Keratinocyte (primary cell): Measurements from ENCODE around the gene FBXW2. TPM values are rescaled to one million over a fixed set of nuclear protein-coding genes. Genes with fewer than 3 reads are reported as not detected.

ENCODE experiments used
- DNase-seq: peaks from one replicate; pipeline ENCODE4 v3.0.0-alpha.2; 2011; ENCODE audit warnings: low read depth, missing footprints, low spot score
- FAIRE-seq: peaks from 2 replicates; lab custom pipeline; 2011; peaks lifted over from hg19 to GRCh38; lab: Jason Lieb, UNC
- H2AFZ ChIP-seq: 2 replicates; pipeline ENCODE4 v1.6.0; 2012; ENCODE audit warnings: low read length, control low read depth, inconsistent platforms; ENCODE audit not compliant: control insufficient read depth
- H3K27ac ChIP-seq: 2 replicates; pipeline ENCODE4 v1.5.1; 2011; ENCODE audit warnings: low read length; ENCODE audit not compliant: control insufficient read depth, insufficient read depth
- H3K27me3 ChIP-seq: 3 replicates; pipeline ENCODE4 v1.6.0; 2011; ENCODE audit warnings: low read length; ENCODE audit not compliant: control insufficient read depth, insufficient read depth; ENCODE audit errors: extremely low read depth
- H3K36me3 ChIP-seq, 2 experiments: 2 replicates in 1 of 2; 3 replicates in 1 of 2; pipeline ENCODE4 v1.5.1; 2011; ENCODE audit warnings: low read length in 2 of 2, mild to moderate bottlenecking in 1 of 2; ENCODE audit not compliant: control insufficient read depth in 2 of 2, insufficient read depth in 2 of 2; ENCODE audit errors: extremely low read depth in 1 of 2
- H3K4me1 ChIP-seq: 3 replicates; pipeline ENCODE4 v1.5.1; 2011; ENCODE audit warnings: low read length; ENCODE audit not compliant: control insufficient read depth, insufficient read depth; ENCODE audit errors: extremely low read depth
- H3K4me2 ChIP-seq: 3 replicates; pipeline ENCODE4 v1.6.0; 2011; ENCODE audit warnings: low read depth, low read length; ENCODE audit not compliant: control insufficient read depth, insufficient read depth; ENCODE audit errors: extremely low read depth
- H3K4me3 ChIP-seq, 3 experiments: fragments of 200-600 bp in 1 of 3; sonication (generic) in 1 of 3; 2 replicates in 2 of 3; 3 replicates in 1 of 3; pipeline ENCODE4 v1.5.1; 2011 to 2016; ENCODE audit warnings: low read length in 3 of 3, mild to moderate bottlenecking in 3 of 3, control low read depth in 2 of 3, inconsistent platforms in 1 of 3, low read depth in 1 of 3, mixed read lengths in 1 of 3, mixed run types in 1 of 3, moderate library complexity in 1 of 3; ENCODE audit not compliant: control insufficient read depth in 2 of 3, insufficient read depth in 2 of 3; ENCODE audit errors: extremely low read depth in 1 of 3
- H3K79me2 ChIP-seq: 2 replicates; pipeline ENCODE4 v1.6.0; 2012; ENCODE audit warnings: low read length; ENCODE audit not compliant: control insufficient read depth, insufficient read depth
- H3K9ac ChIP-seq: 3 replicates; pipeline ENCODE4 v1.6.0; 2011; ENCODE audit warnings: low read length; ENCODE audit not compliant: control insufficient read depth, insufficient read depth; ENCODE audit errors: extremely low read depth
- H3K9me1 ChIP-seq: 3 replicates; pipeline ENCODE4 v1.6.0; 2011; ENCODE audit warnings: low read length; ENCODE audit not compliant: control insufficient read depth, insufficient read depth; ENCODE audit errors: extremely low read depth
- H3K9me3 ChIP-seq: 2 replicates; pipeline ENCODE4 v1.5.1; 2012; ENCODE audit warnings: low read depth, low read length; ENCODE audit not compliant: control insufficient read depth
- H4K20me1 ChIP-seq: 3 replicates; pipeline ENCODE4 v1.6.0; 2011; ENCODE audit warnings: low read length; ENCODE audit not compliant: control insufficient read depth, insufficient read depth; ENCODE audit errors: extremely low read depth
- CTCF ChIP-seq, 3 experiments: IDR thresholded peaks in 1 of 3; conservative IDR thresholded peaks in 1 of 3; optimal IDR thresholded peaks in 1 of 3; 2 replicates in 2 of 3; 3 replicates in 1 of 3; pipeline versions ENCODE3 to v1.5.1; 2011; ENCODE audit warnings: low read length in 3 of 3, mild to moderate bottlenecking in 3 of 3, moderate library complexity in 2 of 3, control low read depth in 1 of 3, inconsistent platforms in 1 of 3; ENCODE audit not compliant: insufficient read depth in 2 of 3; ENCODE audit errors: extremely low read depth in 1 of 3
- EZH2 ChIP-seq: IDR thresholded peaks from one replicate; pipeline ENCODE4 v1.6.1; 2012; ENCODE audit warnings: inconsistent platforms, mild to moderate bottlenecking, low read length, moderate library complexity
- dilution Hi-C: fragments of 300-500 bp; cut with MboI; formaldehyde crosslinking; loops from one replicate; pipeline ENCODE4 v1.7.0; 2020; ENCODE audit warnings: low sequenced_read_pairs; ENCODE audit not compliant: extremely low pct_ligation_motif_present
- polyA plus RNA-seq, 5 experiments: library from polyadenylated mRNA; depleted of rRNA in 3 of 5; stranded (reverse) in 3 of 5; stranded (forward) in 1 of 5; unstranded in 1 of 5; fragments of >200 nt; gene quantifications; 1 replicate in 1 of 5; 2 replicates in 3 of 5; 3 replicates in 1 of 5; pipeline versions ENCODE4 v1.2.1 to v1.2.3, GENCODE V29; 2011 to 2012; ENCODE audit warnings: missing spikeins in 2 of 5, low read depth in 1 of 5, low replicate concordance in 1 of 5

FBXW2 gene
- polyA plus RNA-seq, 1 donor (not counting 4 experiments of a cell fraction or from before 2014, with no cell fraction given), result 68.3 TPM

GRCh38 chr9:120741191-120741590 lies 52.0 kb downstream of the FBXW2 start:
- dilution Hi-C loops, result no loop called here
- no peaks in the 10 kb centered on the region for H3K9me1 ChIP-seq
- FAIRE-seq (no peak), DNase-seq (no peak)
- H3K27me3 ChIP-seq, result no peaks in the 10 kb centered on the region
- peaks cover 3% of the 10 kb centered on the region for H3K4me1 ChIP-seq
- no peak overlapping the region for H3K4me2 ChIP-seq
- no peaks in the 10 kb centered on the region for H3K9me3 ChIP-seq
- H3K36me3 ChIP-seq, result no peaks in the 10 kb centered on the region
- H3K9ac ChIP-seq, result no peak overlapping the region
- no peak overlapping the region for H3K27ac ChIP-seq
- TF ChIP-seq CTCF (optimal IDR thresholded peaks at IDR 0.05 in 1 of 3, IDR thresholded peaks at IDR 0.05 in 1 of 3, conservative IDR thresholded peaks at IDR 0.05 in 1 of 3; ENCODE audit: extremely low read depth in 1 of 3, insufficient read depth in 2 of 3, low read length in 3 of 3) (no peak), EZH2 (no peak)
- H3K79me2 ChIP-seq, result no peaks in the 10 kb centered on the region
- no peaks in the 10 kb centered on the region for H4K20me1 ChIP-seq
- H2AFZ ChIP-seq, result no peak overlapping the region
- no peak overlapping the region for H3K4me3 ChIP-seq

GRCh38 chr9:120740132-120740531 lies 53.1 kb downstream of the FBXW2 start:
- Histone ChIP-seq H3K4me1 (peaks cover 3% of the 10 kb centered on the region), H2AFZ (no peak overlapping the region), H3K27me3 (no peaks in the 10 kb centered on the region), H4K20me1 (no peaks in the 10 kb centered on the region), H3K27ac (no peak overlapping the region), H3K4me2 (no peak overlapping the region), H3K9ac (no peak overlapping the region), H3K9me1 (no peaks in the 10 kb centered on the region), H3K9me3 (no peaks in the 10 kb centered on the region), H3K4me3 (no peak overlapping the region), H3K36me3 (no peaks in the 10 kb centered on the region), H3K79me2 (no peaks in the 10 kb centered on the region)
- TF ChIP-seq EZH2 (no peak), CTCF (optimal IDR thresholded peaks at IDR 0.05 in 1 of 3, IDR thresholded peaks at IDR 0.05 in 1 of 3, conservative IDR thresholded peaks at IDR 0.05 in 1 of 3; ENCODE audit: extremely low read depth in 1 of 3, insufficient read depth in 2 of 3, low read length in 3 of 3) (no peak)
- dilution Hi-C loops, result no loop called here
- FAIRE-seq, result no peak
- no peak for DNase-seq
